PC-9 (cell line): Measurements from ENCODE around the gene TMEM126A. TPM values are rescaled to one million over a fixed set of nuclear protein-coding genes. Genes with fewer than 3 reads are reported as not detected.

Experiments used
- BruUV-seq: library from RNA; stranded (reverse); fragments of 400-500 nt; replicated peaks from 2 replicates; lab custom pipeline; 2021; lab: Mats Ljungman, UMichigan
- CTCF ChIA-PET: fragments of 300-600 bp; sonication (Branson Sonifier 250); formaldehyde crosslinking; loops from one replicate; lab custom pipeline; 2022; ENCODE audit warnings: antibody characterized with exemption; lab: Charles Lee
- POLR2A ChIA-PET: fragments of 300-600 bp; sonication (Branson Sonifier 250); formaldehyde crosslinking; loops from one replicate; lab custom pipeline; 2022; ENCODE audit warnings: antibody characterized with exemption; ENCODE audit not compliant: unreplicated experiment; lab: Charles Lee
- DNase-seq, 2 experiments: peaks; one replicate each; pipeline versions ENCODE4 v3.0.0 to v3.0.0-alpha.2; 2015 to 2022; ENCODE audit warnings: mixed read lengths in 1 of 2
- H2AFZ ChIP-seq: fragments of 200-600 bp; sonication (generic); 2 replicates; pipeline ENCODE4 v1.8.1; 2017; ENCODE audit warnings: antibody characterized with exemption
- H3F3A ChIP-seq: fragments of 200-600 bp; sonication (generic); 2 replicates; pipeline ENCODE4 v1.8.1; 2017; ENCODE audit warnings: antibody characterized with exemption, mild to moderate bottlenecking, low read depth; ENCODE audit not compliant: insufficient read depth
- H3K27ac ChIP-seq: fragments of 200-600 bp; sonication (generic); 2 replicates; pipeline ENCODE4 v1.6.1; 2016; ENCODE audit warnings: mixed run types
- H3K27me3 ChIP-seq: fragments of 200-600 bp; sonication (generic); 2 replicates; pipeline ENCODE4 v1.6.1; 2016; ENCODE audit warnings: low read depth, mixed run types; ENCODE audit not compliant: insufficient read depth
- H3K36me3 ChIP-seq: fragments of 200-600 bp; sonication (generic); 2 replicates; pipeline ENCODE4 v1.6.1; 2016; ENCODE audit warnings: low read depth, mixed run types
- H3K4me1 ChIP-seq: fragments of 200-600 bp; sonication (generic); replicated peaks from 2 replicates; pipeline ENCODE4 v1.6.1; 2016; ENCODE audit warnings: mixed run types; ENCODE audit not compliant: insufficient read depth
- H3K4me2 ChIP-seq: fragments of 200-600 bp; sonication (generic); 2 replicates; pipeline ENCODE4 v1.6.1; 2017; ENCODE audit warnings: mixed run types
- H3K4me3 ChIP-seq: fragments of 200-600 bp; sonication (generic); 2 replicates; pipeline ENCODE4 v1.6.1; 2016; ENCODE audit warnings: mixed run types
- H3K79me2 ChIP-seq: fragments of 200-600 bp; sonication (generic); 2 replicates; pipeline ENCODE4 v1.6.1; 2017; ENCODE audit warnings: low read depth, mixed run types
- H3K9me2 ChIP-seq: fragments of 200-600 bp; sonication (generic); 2 replicates; pipeline ENCODE4 v1.8.1; 2017; ENCODE audit warnings: mild to moderate bottlenecking; ENCODE audit not compliant: insufficient read depth
- H3K9me3 ChIP-seq: fragments of 200-600 bp; sonication (generic); 2 replicates; pipeline ENCODE4 v1.8.1; 2016; ENCODE audit warnings: low read depth; ENCODE audit not compliant: insufficient read depth
- H4K20me1 ChIP-seq: fragments of 200-600 bp; sonication (generic); 2 replicates; pipeline ENCODE4 v1.8.1; 2017; ENCODE audit not compliant: insufficient read depth
- CTCF ChIP-seq: fragments of 200-600 bp; sonication (generic); conservative IDR thresholded peaks from 2 replicates; pipeline ENCODE4 v1.6.1; 2017; ENCODE audit warnings: mixed run types, antibody characterized with exemption, mild to moderate bottlenecking, moderate library complexity
- EZH2 ChIP-seq: fragments of 200-600 bp; sonication (generic); IDR thresholded peaks from 2 replicates; pipeline ENCODE4 v1.8.0; 2017; ENCODE audit warnings: antibody characterized with exemption, low read depth
- intact Hi-C: fragments of 100-400 bp; cut with micrococcal nuclease; formaldehyde crosslinking; loops from one replicate; pipeline ENCODE4 v1.10.0; 2022; ENCODE audit not compliant: unreplicated experiment
- total RNA-seq: library from RNA; stranded (reverse); gene quantifications from 2 replicates; pipeline ENCODE4 v1.2.3, GENCODE V29; 2021

Gene TMEM126A
- total RNA-seq, 1 experiment from 2014 or later: 26.3 TPM

- H3K9me2 ChIP-seq: no peaks in the 10 kb centered on the region; the same call in 1 of the 2 replicates
- H3K4me3 ChIP-seq: no peak overlapping the region
- intact Hi-C loops: no loop called here
- H3K4me2 ChIP-seq: no peak overlapping the region
- H2AFZ ChIP-seq: no peak overlapping the region
- no peak for TF ChIP-seq EZH2
- no peak for TF ChIP-seq CTCF
- CTCF ChIA-PET: no interaction called here
- no TSS peak for BruUV-seq
- H3K27me3 ChIP-seq: no peaks in the 10 kb centered on the region
- DNase-seq: no peak
- H3K36me3 ChIP-seq: no peaks in the 10 kb centered on the region
- no peaks in the 10 kb centered on the region for H3K4me1 ChIP-seq
- POLR2A ChIA-PET: no interaction called here
- no peak overlapping the region for H3K27ac ChIP-seq
- no peaks in the 10 kb centered on the region for H3K9me3 ChIP-seq
- no peaks in the 10 kb centered on the region for H3K79me2 ChIP-seq
- no peaks in the 10 kb centered on the region for H4K20me1 ChIP-seq
- no peaks in the 10 kb centered on the region for H3F3A ChIP-seq
These were observed 34.9 kb downstream of the TMEM126A start for GRCh38 chr11:85682330-85683305.

- TF ChIP-seq EZH2 (no peak), CTCF (no peak)
- no peaks in the 10 kb centered on the region for H3F3A ChIP-seq
- H3K79me2 ChIP-seq: no peaks in the 10 kb centered on the region
- no peak overlapping the region for H3K4me2 ChIP-seq
- H3K4me1 ChIP-seq: peaks cover 8% of the 10 kb centered on the region; the same call in 1 of the 2 replicates
- H3K27ac ChIP-seq: no peak overlapping the region
- CTCF ChIA-PET: no interaction called here
- H2AFZ ChIP-seq: no peak overlapping the region
- no TSS peak for BruUV-seq
- POLR2A ChIA-PET: no interaction called here
- no peak for DNase-seq
- H3K9me3 ChIP-seq: no peaks in the 10 kb centered on the region
- no peaks in the 10 kb centered on the region for H3K36me3 ChIP-seq
- H3K9me2 ChIP-seq: no peaks in the 10 kb centered on the region
- H3K4me3 ChIP-seq: no peak overlapping the region
- H3K27me3 ChIP-seq: no peaks in the 10 kb centered on the region
- no peaks in the 10 kb centered on the region for H4K20me1 ChIP-seq
- intact Hi-C loops: no loop called here
These were observed 37.5 kb downstream of the TMEM126A start for GRCh38 chr11:85685125-85685819.

GRCh38 chr11:85685820-85686459, 38.2 kb downstream of the TMEM126A start, which contains the start of gene CCDC89:
Gene CCDC89 (minus strand): TSS chr11:85686195. CDS start chr11:85686130, 65 bp downstream.
- TF ChIP-seq CTCF (no peak), EZH2 (no peak)
- H3K4me2 ChIP-seq: no peak within 1 kb of the TSS
- H3K27ac ChIP-seq: no peak within 1 kb of the TSS
- no peak within 1 kb of the TSS for H3K4me3 ChIP-seq
- ChIA-PET POLR2A (no interaction called here), CTCF (no interaction called here)
- H3K79me2 ChIP-seq: no peaks in the 10 kb centered on the region
- H3K9me2 ChIP-seq: no peaks in the 10 kb centered on the region
- DNase-seq: no peak
- H4K20me1 ChIP-seq: no peaks in the 10 kb centered on the region
- no peaks in the 10 kb centered on the region for H3K36me3 ChIP-seq
- no peak within 1 kb of the TSS for H2AFZ ChIP-seq
- intact Hi-C loops: no loop called here
- no peaks in the 10 kb centered on the region for H3F3A ChIP-seq
- H3K4me1 ChIP-seq: peaks cover 8% of the 10 kb centered on the region; the same call in 1 of the 2 replicates
- H3K9me3 ChIP-seq: no peaks in the 10 kb centered on the region
- H3K27me3 ChIP-seq: no peaks in the 10 kb centered on the region
- no TSS peak for BruUV-seq
